Measurements from ENCODE around the gene HES6. TPM values are rescaled to one million over a fixed set of nuclear protein-coding genes. Genes with fewer than 3 reads are reported as not detected.

Gene HES6, protein sequence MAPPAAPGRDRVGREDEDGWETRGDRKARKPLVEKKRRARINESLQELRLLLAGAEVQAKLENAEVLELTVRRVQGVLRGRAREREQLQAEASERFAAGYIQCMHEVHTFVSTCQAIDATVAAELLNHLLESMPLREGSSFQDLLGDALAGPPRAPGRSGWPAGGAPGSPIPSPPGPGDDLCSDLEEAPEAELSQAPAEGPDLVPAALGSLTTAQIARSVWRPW
- total RNA-seq = 10 to 100 TPM; 22.0 to 40.3 TPM
- polyA plus RNA-seq (ENCODE audit: insufficient read depth, low read depth, low replicate concordance) = 21.3 TPM
- long read RNA-seq, donor 1, transcript HES6-201 (4 exons, 1,454 nt) = major isoform, 7 of 10 reads
- long read RNA-seq, donor 1, partial matches to known transcripts = 0 of 10 reads
- long read RNA-seq, donor 1, other reads (novel, unspliced or antisense) = 0 of 10 reads
- long read RNA-seq, donor 2, transcript HES6-201 (4 exons, 1,454 nt) = major isoform, 6 of 9 reads
- long read RNA-seq, donor 2, partial matches to known transcripts = 0 of 9 reads
- long read RNA-seq, donor 2, other reads (novel, unspliced or antisense) = 0 of 9 reads

DNA sequence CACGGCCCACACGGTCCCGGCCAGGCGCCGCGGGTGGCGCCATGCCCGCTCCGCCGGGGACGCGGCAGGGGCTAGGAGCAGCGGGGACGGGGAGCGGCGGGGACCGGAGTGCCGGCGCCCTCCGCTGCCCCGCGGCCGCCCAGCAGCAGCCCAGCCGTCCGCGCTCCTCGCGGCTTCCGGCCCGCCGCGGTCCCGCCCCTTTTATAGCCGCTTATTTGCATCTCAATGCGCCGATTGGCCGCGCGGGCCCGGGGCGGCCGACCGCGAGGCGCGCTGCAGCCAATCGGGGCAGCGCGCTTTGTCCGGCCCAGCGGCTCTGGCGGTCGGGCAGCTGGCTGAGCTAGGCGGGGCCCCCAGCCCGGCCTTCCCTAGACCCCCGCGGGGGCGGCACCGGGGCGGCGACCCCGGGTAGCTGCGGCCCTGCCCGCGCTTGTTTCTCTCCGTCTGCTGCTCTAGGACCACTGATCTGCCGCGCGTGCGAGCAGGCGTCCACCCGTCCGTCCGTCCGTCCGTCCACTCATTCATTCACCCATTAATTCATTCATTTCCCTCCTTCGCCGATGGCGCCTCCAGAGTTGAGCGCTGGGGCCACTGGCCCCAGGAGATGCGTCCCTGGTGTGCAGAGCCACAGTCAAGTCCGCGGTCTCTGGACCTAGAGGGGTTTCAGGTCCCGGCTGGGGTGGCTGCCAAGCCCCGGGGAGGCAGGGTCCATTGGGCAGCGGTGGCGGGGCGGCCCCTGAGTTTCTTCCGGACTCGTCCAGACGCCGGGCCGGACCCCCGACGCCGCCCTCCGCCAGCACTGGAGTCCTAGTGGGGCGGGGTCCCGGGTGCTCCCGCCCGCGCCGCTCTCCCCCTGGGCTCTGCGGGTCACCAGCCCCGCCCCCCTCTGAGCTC lies at the start of gene HES6:
TSS of gene HES6 (minus strand) at position 176 of the 894 bp plus-strand sequence. CDS start at position 43, 133 bp downstream.
- no peaks in the 10 kb centered on the region for H3K9me3 ChIP-seq
- peak within 1 kb of the TSS; percentile 55 to 58 for H3K4me3 ChIP-seq
- 0% methylated on average over 15 to 105 of the region's 105 CpGs for WGBS, 2 donors
- DNase-seq = peak; percentile 91
- intact Hi-C loops (cut with DNase I; ENCODE audit: low total_unique reads) = no loop called here
- H3K27ac ChIP-seq = no peak within 1 kb of the TSS
- no peak for TF ChIP-seq POLR2A (IDR thresholded peaks at IDR 0.05)
- TF ChIP-seq CTCF (IDR thresholded peaks at IDR 0.05) = peak in 1 of 3 experiments; percentile 15
- no peaks in the 10 kb centered on the region for H3K36me3 ChIP-seq (ENCODE audit: low read depth, missing control alignments)
- peaks cover 25% of the 10 kb centered on the region for H3K4me1 ChIP-seq
- no peaks in the 10 kb centered on the region for H3K27me3 ChIP-seq

DNA sequence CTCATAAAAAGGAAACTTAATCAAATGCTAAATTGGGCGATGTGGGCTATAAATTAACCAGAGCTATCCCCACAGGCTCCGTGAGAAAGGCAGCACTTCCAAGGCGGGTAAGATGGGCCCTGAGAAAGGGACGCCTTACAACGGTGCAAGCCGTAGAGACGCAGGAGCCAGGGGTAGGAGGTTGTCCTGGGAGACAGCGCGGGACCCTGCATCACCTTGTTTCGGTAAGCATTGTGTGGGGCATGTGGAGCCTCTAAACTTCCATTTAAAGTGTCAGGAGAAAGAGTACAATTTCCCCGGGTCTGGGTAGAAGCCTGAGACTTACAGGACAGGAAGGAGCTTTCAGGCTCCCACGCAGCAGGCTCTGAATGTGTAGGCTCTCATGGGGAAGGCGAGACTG lies 49.7 kb upstream of the HES6 start:
- Histone ChIP-seq H3K27ac (peak overlapping the region; percentile 46 to 96), H3K36me3 (ENCODE audit: low read depth, missing control alignments) (no peaks in the 10 kb centered on the region), H3K4me1 (peaks cover 40% of the 10 kb centered on the region), H3K27me3 (no peaks in the 10 kb centered on the region), H3K9me3 (no peaks in the 10 kb centered on the region), H3K4me3 (peak overlapping the region; percentile 87 to 91)
- intact Hi-C loops (cut with DNase I; ENCODE audit: low total_unique reads) = no loop called here
- no peak for DNase-seq
- WGBS, 2 donors = 21 to 25% methylated on average over 13 of the region's 13 CpGs
- TF ChIP-seq POLR2A (IDR thresholded peaks at IDR 0.05) (no peak), CTCF (IDR thresholded peaks at IDR 0.05) (no peak)

DNA sequence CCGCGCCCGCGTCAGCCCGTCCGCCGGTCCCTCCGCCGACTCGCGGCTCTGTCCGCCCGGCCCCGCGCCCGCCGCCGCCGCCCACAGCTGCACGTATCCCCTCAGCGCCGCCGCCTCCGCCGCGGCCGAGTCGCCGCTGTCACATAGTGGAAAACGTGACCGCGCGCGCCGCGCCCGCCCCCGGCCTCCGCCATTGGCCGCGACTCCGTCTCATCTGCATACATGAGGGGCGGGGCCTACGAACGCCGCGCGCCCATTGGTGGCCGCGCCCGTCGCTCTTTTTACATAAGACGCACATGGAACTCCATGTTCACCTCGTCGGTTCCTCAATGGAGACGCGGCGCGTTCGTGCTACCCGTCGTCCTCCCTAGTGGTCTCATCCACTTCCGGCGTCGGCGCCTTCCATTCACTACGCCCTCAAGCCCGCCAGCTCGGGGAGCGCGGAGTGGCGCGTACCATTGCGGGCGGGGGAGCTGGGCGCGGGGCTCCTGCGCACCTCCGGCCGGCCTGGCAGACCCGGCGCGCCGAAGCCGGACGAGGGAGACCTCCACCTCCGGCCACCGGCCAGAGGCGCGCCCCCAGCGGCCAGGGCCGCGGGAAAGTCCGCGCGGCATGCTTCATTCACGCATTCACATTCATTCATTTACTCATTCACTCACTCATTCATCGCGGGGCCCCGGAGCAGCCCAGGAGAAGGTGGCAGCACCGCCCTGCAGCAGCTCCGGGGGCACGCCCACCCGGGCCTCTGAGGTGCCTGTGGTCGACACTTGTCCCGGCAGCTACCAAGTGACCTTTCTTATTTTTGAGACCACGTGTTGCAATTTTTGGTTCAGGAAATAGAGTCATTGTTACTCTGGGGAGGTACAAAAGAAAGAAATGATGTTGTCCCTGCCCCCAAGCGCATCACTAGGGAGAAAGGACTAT lies 49.1 kb upstream of the HES6 start:
- H3K27ac ChIP-seq = peak overlapping the region; percentile 36 to 96
- no peaks in the 10 kb centered on the region for H3K9me3 ChIP-seq
- no peaks in the 10 kb centered on the region for H3K27me3 ChIP-seq
- H3K4me3 ChIP-seq = peak overlapping the region; percentile 87 to 91
- peak; percentile 100 for DNase-seq
- peaks cover 47% of the 10 kb centered on the region for H3K4me1 ChIP-seq
- TF ChIP-seq CTCF (IDR thresholded peaks at IDR 0.05) = peak; percentile 23 to 62 (median 36)
- no peak for TF ChIP-seq POLR2A (IDR thresholded peaks at IDR 0.05)
- H3K36me3 ChIP-seq (ENCODE audit: low read depth, missing control alignments) = no peaks in the 10 kb centered on the region
- intact Hi-C loops (cut with DNase I; ENCODE audit: low total_unique reads) = no loop called here
- WGBS, 2 donors = 1 to 3% methylated on average over 12 to 82 of the region's 108 CpGs

Measured in testis (tissue), 5 donors.